ENCODE results near the gene RXRG. TPM values are rescaled to one million over a fixed set of nuclear protein-coding genes. Genes with fewer than 3 reads are reported as not detected.

The RXRG gene
- total RNA-seq, 1 donor from 2014 or later: not detected

- H3K27ac Mint-ChIP-seq (ENCODE audit: unreplicated experiment): no peak overlapping the region
- no peaks in the 10 kb centered on the region for H3K4me1 Mint-ChIP-seq (ENCODE audit: unreplicated experiment)
- H3K4me3 Mint-ChIP-seq (ENCODE audit: unreplicated experiment): no peak overlapping the region
- H3K27me3 Mint-ChIP-seq (ENCODE audit: unreplicated experiment): peaks cover 12% of the 10 kb centered on the region
- no peak for DNase-seq (ENCODE audit: extremely low spot score, unreplicated experiment)
- H3K9me3 Mint-ChIP-seq (ENCODE audit: unreplicated experiment): no peaks in the 10 kb centered on the region
- TF ChIP-seq, protein P1, sequence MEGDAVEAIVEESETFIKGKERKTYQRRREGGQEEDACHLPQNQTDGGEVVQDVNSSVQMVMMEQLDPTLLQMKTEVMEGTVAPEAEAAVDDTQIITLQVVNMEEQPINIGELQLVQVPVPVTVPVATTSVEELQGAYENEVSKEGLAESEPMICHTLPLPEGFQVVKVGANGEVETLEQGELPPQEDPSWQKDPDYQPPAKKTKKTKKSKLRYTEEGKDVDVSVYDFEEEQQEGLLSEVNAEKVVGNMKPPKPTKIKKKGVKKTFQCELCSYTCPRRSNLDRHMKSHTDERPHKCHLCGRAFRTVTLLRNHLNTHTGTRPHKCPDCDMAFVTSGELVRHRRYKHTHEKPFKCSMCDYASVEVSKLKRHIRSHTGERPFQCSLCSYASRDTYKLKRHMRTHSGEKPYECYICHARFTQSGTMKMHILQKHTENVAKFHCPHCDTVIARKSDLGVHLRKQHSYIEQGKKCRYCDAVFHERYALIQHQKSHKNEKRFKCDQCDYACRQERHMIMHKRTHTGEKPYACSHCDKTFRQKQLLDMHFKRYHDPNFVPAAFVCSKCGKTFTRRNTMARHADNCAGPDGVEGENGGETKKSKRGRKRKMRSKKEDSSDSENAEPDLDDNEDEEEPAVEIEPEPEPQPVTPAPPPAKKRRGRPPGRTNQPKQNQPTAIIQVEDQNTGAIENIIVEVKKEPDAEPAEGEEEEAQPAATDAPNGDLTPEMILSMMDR (IDR thresholded peaks at IDR 0.05): no peak
- H3K36me3 Mint-ChIP-seq (ENCODE audit: unreplicated experiment): no peaks in the 10 kb centered on the region
Measured at GRCh38 chr1:165416876-165417275, 28.1 kb downstream of the RXRG start.

GRCh38 chr1:165415068-165415467, 29.9 kb downstream of the RXRG start:
- TF ChIP-seq, protein P1 (IDR thresholded peaks at IDR 0.05): no peak
- Mint-ChIP-seq H3K4me3 (ENCODE audit: unreplicated experiment) (no peak overlapping the region), H3K4me1 (ENCODE audit: unreplicated experiment) (no peaks in the 10 kb centered on the region), H3K9me3 (ENCODE audit: unreplicated experiment) (no peaks in the 10 kb centered on the region), H3K27me3 (ENCODE audit: unreplicated experiment) (peaks cover 12% of the 10 kb centered on the region), H3K27ac (ENCODE audit: unreplicated experiment) (no peak overlapping the region), H3K36me3 (ENCODE audit: unreplicated experiment) (no peaks in the 10 kb centered on the region)
- no peak for DNase-seq (ENCODE audit: extremely low spot score, unreplicated experiment)

GRCh38 chr1:165414620-165415019, 30.3 kb downstream of the RXRG start:
- H3K4me1 Mint-ChIP-seq (ENCODE audit: unreplicated experiment): no peaks in the 10 kb centered on the region
- no peak for DNase-seq (ENCODE audit: extremely low spot score, unreplicated experiment)
- no peak overlapping the region for H3K4me3 Mint-ChIP-seq (ENCODE audit: unreplicated experiment)
- TF ChIP-seq, protein P1 (IDR thresholded peaks at IDR 0.05): no peak
- H3K9me3 Mint-ChIP-seq (ENCODE audit: unreplicated experiment): no peaks in the 10 kb centered on the region
- peaks cover 12% of the 10 kb centered on the region for H3K27me3 Mint-ChIP-seq (ENCODE audit: unreplicated experiment)
- no peaks in the 10 kb centered on the region for H3K36me3 Mint-ChIP-seq (ENCODE audit: unreplicated experiment)
- no peak overlapping the region for H3K27ac Mint-ChIP-seq (ENCODE audit: unreplicated experiment)

GRCh38 chr1:165411396-165411795, 33.5 kb downstream of the RXRG start:
- Mint-ChIP-seq H3K27ac (ENCODE audit: unreplicated experiment) (no peak overlapping the region), H3K27me3 (ENCODE audit: unreplicated experiment) (peaks cover 16% of the 10 kb centered on the region), H3K4me3 (ENCODE audit: unreplicated experiment) (no peak overlapping the region), H3K36me3 (ENCODE audit: unreplicated experiment) (no peaks in the 10 kb centered on the region), H3K9me3 (ENCODE audit: unreplicated experiment) (no peaks in the 10 kb centered on the region), H3K4me1 (ENCODE audit: unreplicated experiment) (no peaks in the 10 kb centered on the region)
- TF ChIP-seq, protein P1 (IDR thresholded peaks at IDR 0.05): no peak
- no peak for DNase-seq (ENCODE audit: extremely low spot score, unreplicated experiment)

DNA sequence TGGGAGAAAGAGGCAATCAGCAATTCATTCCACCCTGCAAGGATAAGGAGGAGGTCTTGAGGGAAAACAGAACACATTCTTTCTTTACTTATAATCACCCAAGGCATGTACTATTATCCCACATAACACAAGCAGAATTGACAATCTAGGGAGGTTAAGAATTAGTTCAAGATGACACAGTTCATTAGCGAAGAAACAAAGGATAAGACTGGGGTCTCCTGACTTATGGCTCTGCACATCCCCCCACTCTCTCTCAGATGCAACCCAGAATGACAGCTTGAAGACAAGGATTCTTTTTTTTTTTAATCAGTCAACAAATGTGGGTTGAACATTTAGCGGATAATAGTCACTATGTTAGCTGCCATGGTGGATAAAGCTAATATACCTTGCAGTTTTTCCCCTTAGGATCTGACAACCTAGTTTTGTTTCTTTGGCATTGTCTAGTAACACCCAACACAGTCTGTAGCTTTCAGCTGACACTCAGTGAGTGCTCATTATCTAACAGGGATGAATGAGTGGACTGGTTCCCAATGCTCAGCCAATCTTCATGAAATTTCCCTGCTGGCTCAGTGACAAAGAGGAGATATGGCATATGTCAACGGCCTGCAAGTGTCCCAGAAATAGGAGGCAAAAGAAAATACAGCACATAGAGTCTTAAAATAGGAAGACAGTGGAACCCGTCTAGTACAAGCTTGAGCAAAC, 35.1 kb downstream of the RXRG start:
- TF ChIP-seq, protein P1 (IDR thresholded peaks at IDR 0.05): no peak
- H3K4me3 Mint-ChIP-seq (ENCODE audit: unreplicated experiment): no peak overlapping the region
- H3K27me3 Mint-ChIP-seq (ENCODE audit: unreplicated experiment): peaks cover 8% of the 10 kb centered on the region
- no peak for DNase-seq (ENCODE audit: extremely low spot score, unreplicated experiment)
- no peaks in the 10 kb centered on the region for H3K9me3 Mint-ChIP-seq (ENCODE audit: unreplicated experiment)
- no peaks in the 10 kb centered on the region for H3K4me1 Mint-ChIP-seq (ENCODE audit: unreplicated experiment)
- no peak overlapping the region for H3K27ac Mint-ChIP-seq (ENCODE audit: unreplicated experiment)
- H3K36me3 Mint-ChIP-seq (ENCODE audit: unreplicated experiment): no peaks in the 10 kb centered on the region

Measured in osteocyte (in vitro differentiated cells).